Ascending aorta (tissue), 2 donors: Measurements from ENCODE around the gene PNKD. TPM values are rescaled to one million over a fixed set of nuclear protein-coding genes. Genes with fewer than 3 reads are reported as not detected.

Experiments
- DNase-seq, 2 donors: peaks; one replicate each; pipeline ENCODE4 v3.0.0-alpha.2; 2019; ENCODE audit warnings: low spot score in 2 of 2
- H3K27ac ChIP-seq, 2 donors: fragments of 200-600 bp; sonication (generic); one replicate each; pipeline ENCODE4 v1.5.1; 2016 to 2017; ENCODE audit warnings: mild to moderate bottlenecking in 1 of 2
- H3K27me3 ChIP-seq: fragments of 200-600 bp; sonication (generic); one replicate; pipeline ENCODE4 v1.5.1; 2017
- H3K36me3 ChIP-seq, 2 donors: fragments of 200-600 bp; sonication (generic); one replicate each; pipeline ENCODE4 v1.5.1; 2016
- H3K4me1 ChIP-seq, 2 donors: fragments of 200-600 bp; sonication (generic); one replicate each; pipeline ENCODE4 v1.5.1; 2016 to 2017; ENCODE audit warnings: mild to moderate bottlenecking in 1 of 2
- H3K4me3 ChIP-seq, 2 donors: fragments of 200-600 bp; sonication (generic); one replicate each; pipeline ENCODE4 v1.5.1; 2016 to 2017; ENCODE audit warnings: mild to moderate bottlenecking in 1 of 2
- H3K9me3 ChIP-seq, 2 donors: fragments of 200-600 bp; sonication (generic); one replicate each; pipeline ENCODE4 v1.5.1; 2016
- intact Hi-C: fragments of 100-400 bp; cut with DNase I; formaldehyde crosslinking; loops from one replicate; pipeline ENCODE4 v1.15.1; 2023
- total RNA-seq: library from RNA; depleted of rRNA; stranded (reverse); fragments of >200 nt; gene quantifications from one replicate; pipeline ENCODE4 v1.1.0, GENCODE V29; 2016
- TF ChIP-seq, protein P1 (sequence below), 3 experiments: fragments of 200-600 bp in 2 of 3; fragments of 450-650 bp in 1 of 3; sonication (generic) in 2 of 3; IDR thresholded peaks; one replicate each; pipeline ENCODE4 v1.5.1; 2016 to 2019; ENCODE audit warnings: antibody characterized with exemption in 3 of 3, mild to moderate bottlenecking in 1 of 3, moderate library complexity in 1 of 3

The PNKD gene
- total RNA-seq, 1 donor from 2014 or later = 45.8 TPM

GRCh38 chr2:218319813-218320365 lies 49.6 kb downstream of the PNKD start:
- Histone ChIP-seq H3K4me1 (peaks cover 3 to 15% of the 10 kb centered on the region in 2 donors), H3K27me3 (no peaks in the 10 kb centered on the region), H3K27ac (no peak overlapping the region), H3K9me3 (no peaks in the 10 kb centered on the region), H3K36me3 (no peaks in the 10 kb centered on the region), H3K4me3 (no peak overlapping the region)
- no peak for DNase-seq
- intact Hi-C loops = no loop called here
- TF ChIP-seq, protein P1, sequence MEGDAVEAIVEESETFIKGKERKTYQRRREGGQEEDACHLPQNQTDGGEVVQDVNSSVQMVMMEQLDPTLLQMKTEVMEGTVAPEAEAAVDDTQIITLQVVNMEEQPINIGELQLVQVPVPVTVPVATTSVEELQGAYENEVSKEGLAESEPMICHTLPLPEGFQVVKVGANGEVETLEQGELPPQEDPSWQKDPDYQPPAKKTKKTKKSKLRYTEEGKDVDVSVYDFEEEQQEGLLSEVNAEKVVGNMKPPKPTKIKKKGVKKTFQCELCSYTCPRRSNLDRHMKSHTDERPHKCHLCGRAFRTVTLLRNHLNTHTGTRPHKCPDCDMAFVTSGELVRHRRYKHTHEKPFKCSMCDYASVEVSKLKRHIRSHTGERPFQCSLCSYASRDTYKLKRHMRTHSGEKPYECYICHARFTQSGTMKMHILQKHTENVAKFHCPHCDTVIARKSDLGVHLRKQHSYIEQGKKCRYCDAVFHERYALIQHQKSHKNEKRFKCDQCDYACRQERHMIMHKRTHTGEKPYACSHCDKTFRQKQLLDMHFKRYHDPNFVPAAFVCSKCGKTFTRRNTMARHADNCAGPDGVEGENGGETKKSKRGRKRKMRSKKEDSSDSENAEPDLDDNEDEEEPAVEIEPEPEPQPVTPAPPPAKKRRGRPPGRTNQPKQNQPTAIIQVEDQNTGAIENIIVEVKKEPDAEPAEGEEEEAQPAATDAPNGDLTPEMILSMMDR (IDR thresholded peaks at IDR 0.05) = no peak

DNA sequence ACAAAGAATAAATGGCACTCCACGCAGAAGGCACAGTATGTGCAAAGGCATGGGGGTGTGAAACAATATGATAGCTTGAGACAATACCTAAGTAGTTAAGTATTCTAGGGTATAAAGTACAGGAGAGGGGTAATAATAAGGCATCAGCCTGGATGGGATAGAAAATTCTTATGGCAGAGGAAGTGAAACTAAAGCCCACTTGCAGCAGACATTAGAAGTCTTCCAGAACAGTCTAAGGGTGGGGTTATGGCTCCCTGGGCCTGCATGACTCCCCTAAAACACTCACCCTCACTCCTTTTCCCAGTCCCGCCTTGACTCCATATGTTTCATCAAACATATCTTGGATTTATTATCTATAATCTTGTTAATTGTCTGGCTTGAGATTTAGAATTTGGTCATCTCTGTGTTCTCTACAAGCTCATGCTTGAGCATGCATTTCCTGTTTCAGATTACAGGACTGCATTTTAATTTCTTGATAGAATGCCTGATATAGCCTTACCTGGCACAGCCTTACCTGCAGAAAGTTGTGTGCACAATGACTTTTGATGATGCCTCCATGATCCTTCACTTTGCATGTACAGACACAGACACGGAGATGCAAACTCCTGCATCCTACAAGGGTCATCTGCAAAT lies 50.5 kb downstream of the PNKD start:
- no peaks in the 10 kb centered on the region for H3K9me3 ChIP-seq
- H3K4me3 ChIP-seq = no peak overlapping the region
- DNase-seq = no peak
- H3K27me3 ChIP-seq = no peaks in the 10 kb centered on the region
- intact Hi-C loops = no loop called here
- H3K36me3 ChIP-seq = no peaks in the 10 kb centered on the region
- H3K27ac ChIP-seq = no peak overlapping the region
- H3K4me1 ChIP-seq = peaks cover 3 to 15% of the 10 kb centered on the region in 2 donors
- TF ChIP-seq, protein P1 (IDR thresholded peaks at IDR 0.05) = no peak

DNA sequence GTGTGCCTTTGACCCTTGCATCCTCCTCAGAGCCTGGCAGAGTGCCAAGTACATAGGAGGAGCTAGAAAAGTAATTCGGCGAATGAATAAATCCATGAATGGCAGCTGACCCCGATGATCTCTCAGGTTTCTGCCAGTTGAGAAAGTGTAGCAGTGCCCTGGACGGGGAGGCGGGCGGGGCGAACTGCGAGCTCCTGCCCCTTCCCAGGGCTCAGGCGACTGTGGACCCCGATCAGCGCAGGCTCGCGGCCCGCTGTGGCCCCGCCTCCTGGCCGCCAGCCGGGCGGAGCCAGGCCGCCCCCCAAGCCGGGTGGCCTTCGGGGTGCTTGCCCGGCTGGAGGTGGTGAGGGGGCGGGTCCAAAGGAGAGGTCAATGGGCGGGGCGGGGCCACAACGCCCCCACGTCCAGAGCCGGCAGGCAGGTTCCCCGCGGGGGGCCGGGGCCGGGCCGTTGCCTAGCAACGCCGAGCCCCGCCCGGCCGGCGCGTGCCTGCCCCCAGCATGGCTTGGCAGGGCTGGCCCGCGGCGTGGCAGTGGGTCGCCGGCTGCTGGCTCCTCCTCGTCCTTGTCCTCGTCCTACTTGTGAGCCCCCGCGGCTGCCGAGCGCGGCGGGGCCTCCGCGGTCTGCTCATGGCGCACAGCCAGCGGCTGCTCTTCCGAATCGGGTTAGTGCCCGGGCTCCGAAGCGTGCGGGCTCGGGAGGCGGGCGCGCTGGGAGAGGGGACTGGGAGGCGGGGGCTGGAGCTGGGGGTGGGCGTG lies 52.6 kb downstream of the PNKD start:
- peak overlapping the region; percentile 66 to 75 for H3K27ac ChIP-seq
- H3K27me3 ChIP-seq = no peaks in the 10 kb centered on the region
- H3K4me3 ChIP-seq = peak overlapping the region; percentile 63 to 74
- H3K4me1 ChIP-seq = peaks cover 3 to 18% of the 10 kb centered on the region in 2 donors
- peak in 1 of 2 donors; percentile 85 for DNase-seq
- H3K9me3 ChIP-seq = no peaks in the 10 kb centered on the region
- TF ChIP-seq, protein P1 (IDR thresholded peaks at IDR 0.05) = no peak
- intact Hi-C loops = loop anchor here (1.0 to 2.0 kb wide), 2 partner anchors 20 to 22 kb away; no protein-coding TSS in a partner anchor
- H3K36me3 ChIP-seq = no peaks in the 10 kb centered on the region

- H3K36me3 ChIP-seq = no peaks in the 10 kb centered on the region
- intact Hi-C loops = loop anchor here (1.0 to 2.0 kb wide), 2 partner anchors 20 to 23 kb away; no protein-coding TSS in a partner anchor
- peaks cover 3 to 18% of the 10 kb centered on the region in 2 donors for H3K4me1 ChIP-seq
- peak overlapping the region; percentile 66 to 75 for H3K27ac ChIP-seq
- DNase-seq = no peak
- TF ChIP-seq, protein P1 (IDR thresholded peaks at IDR 0.05) = no peak
- peak overlapping the region; percentile 63 to 74 for H3K4me3 ChIP-seq
- no peaks in the 10 kb centered on the region for H3K9me3 ChIP-seq
- H3K27me3 ChIP-seq = no peaks in the 10 kb centered on the region
These were observed 53.5 kb downstream of the PNKD start for GRCh38 chr2:218323526-218324472.

DNA sequence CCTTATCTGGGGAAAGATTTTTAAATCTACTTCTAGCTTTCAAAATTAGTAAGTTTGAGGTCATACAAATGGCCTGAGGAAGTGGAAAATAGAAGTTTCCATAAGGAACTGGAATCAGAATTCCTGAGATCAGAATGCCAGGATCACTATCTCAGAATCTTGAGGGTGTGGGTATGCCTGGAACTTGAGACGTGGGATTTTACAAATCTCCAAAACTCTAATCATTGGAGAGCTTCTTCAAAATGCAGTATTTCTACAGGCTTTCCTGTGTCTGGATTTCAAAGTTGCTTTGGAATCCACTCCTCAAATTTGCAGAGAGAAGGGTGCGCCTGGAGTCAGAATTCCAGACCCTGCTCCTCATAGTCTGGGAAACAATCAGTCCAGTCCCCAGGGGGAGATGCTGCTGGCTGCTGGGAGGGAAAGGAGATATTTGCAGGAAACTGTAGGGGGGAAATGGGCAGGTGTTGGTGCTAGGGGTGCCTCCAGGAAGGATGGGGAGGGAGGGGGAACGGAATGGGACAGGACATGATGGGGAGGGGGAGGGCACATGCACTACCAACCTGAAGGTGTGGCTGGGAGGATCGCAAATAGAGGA lies 55.3 kb downstream of the PNKD start:
- no peak overlapping the region for H3K4me3 ChIP-seq
- intact Hi-C loops = no loop called here
- no peaks in the 10 kb centered on the region for H3K9me3 ChIP-seq
- no peaks in the 10 kb centered on the region for H3K36me3 ChIP-seq
- peaks cover 3 to 25% of the 10 kb centered on the region in 2 donors for H3K4me1 ChIP-seq
- TF ChIP-seq, protein P1 (IDR thresholded peaks at IDR 0.05) = no peak
- no peak for DNase-seq
- no peaks in the 10 kb centered on the region for H3K27me3 ChIP-seq
- H3K27ac ChIP-seq = no peak overlapping the region
